GM18951 (cell line): ENCODE measurements around the gene COX6B1.
A peak's percentile ranks its signal among the peaks of the same experiment; 100 is the strongest.
"Not testable (repeated sequence)": the region's sequence is repeated elsewhere in the genome, so short reads cannot be mapped to it uniquely, and the experiment has no call there.

ENCODE experiments used
- POLR2A ChIP-seq: IDR thresholded peaks from 4 replicates; pipeline ENCODE4 v1.6.1; 2011; ENCODE audit warnings: mild to moderate bottlenecking; ENCODE audit not compliant: insufficient read length, insufficient read depth; ENCODE audit errors: extremely low read depth
- in situ Hi-C: fragments of 300-500 bp; cut with MboI; formaldehyde crosslinking; loops from one replicate; pipeline ENCODE4 v1.12.0; 2022; ENCODE audit warnings: low sequenced_read_pairs, mixed read lengths, inconsistent platforms; ENCODE audit not compliant: unreplicated experiment

COX6B1 gene

GRCh38 chr19:35648017-35648961, at the start of gene COX6B1:
TSS of gene COX6B1 (plus strand) at chr19:35648323. CDS start at chr19:35651244, 2,921 bp downstream.
- TF ChIP-seq POLR2A = peak; percentile 92
- in situ Hi-C loops = no loop called here

GRCh38 chr19:35601971-35602370, 46.2 kb upstream of the COX6B1 start:
- TF ChIP-seq POLR2A = no peak
- in situ Hi-C loops = no loop called here

DNA sequence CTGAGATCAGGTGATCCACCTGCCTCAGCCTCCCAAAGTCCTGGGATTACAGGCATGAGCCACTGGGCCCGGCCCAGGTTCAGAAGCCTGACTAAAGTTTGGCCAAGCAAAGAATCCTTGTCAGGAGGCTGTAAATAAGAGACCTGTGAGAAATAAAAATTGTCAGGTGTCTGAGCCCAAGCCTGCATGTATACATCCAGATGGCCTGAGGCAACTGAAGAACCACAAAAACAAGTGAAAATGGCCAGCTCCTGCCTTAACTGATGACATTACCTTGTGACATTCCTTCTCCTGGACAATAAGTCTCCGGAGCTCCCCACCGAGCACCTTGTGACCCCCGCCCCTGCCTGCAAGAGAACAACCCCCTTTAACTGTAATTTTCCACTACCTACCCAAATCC, 43.7 kb upstream of the COX6B1 start:
- in situ Hi-C loops = not testable (repeated sequence)

DNA sequence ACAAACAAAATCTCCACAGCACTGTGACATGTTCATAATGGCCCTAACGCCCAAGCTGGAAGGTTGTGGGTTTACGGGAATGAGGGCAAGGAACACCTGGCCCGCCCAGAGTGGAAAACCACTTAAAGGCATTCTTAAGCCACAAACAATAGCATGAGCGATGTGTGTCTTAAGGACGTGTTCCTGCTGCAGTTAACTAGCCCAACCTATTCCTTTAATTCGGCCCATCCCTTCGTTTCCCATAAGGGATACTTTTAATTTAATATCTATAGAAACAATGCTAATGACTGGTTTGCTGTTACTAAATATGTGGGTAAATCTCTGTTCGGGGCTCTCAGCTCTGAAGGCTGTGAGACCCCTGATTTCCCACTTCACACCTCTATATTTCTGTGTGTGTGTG, 41.0 kb upstream of the COX6B1 start:
- in situ Hi-C loops = not testable (repeated sequence)

DNA sequence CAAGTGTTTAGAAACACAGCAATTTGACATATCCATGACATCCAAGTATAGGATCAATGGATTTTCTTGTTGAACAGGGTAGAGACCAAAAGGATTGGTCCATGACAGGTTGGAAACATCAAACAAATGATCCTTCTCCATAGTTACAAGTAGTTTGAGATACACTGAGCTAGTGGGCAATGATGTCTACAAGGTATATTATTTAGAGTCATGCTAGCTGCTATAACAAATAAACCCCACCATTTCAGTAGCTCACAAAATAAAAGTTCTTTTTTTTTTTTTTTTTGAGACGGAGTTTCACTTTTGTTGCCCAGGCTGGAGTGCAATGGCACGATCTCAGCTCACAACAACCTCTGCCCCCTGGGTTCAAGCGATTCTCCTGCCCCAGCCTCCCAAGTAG, 40.5 kb upstream of the COX6B1 start:
- in situ Hi-C loops = no loop called here
- TF ChIP-seq POLR2A = no peak

DNA sequence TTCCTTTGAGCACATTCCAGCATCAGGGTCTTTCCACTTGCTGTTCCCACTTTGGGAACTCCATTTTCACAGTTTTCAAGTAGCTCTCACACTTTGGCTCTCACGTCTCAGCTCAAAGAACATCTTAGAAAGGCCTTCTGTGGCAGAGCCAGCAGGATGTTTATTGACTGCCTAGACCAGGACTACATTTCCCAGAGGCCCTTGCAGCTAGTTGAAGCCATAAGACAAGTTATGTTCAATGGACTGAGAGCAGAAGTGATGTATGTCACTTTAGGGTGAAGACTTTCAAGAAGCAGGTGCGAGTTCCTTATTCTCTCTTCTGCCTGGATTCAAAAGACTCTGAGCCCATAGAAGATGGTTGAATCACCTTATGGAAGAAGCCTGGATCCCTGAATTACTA, 39.9 kb upstream of the COX6B1 start:
- in situ Hi-C loops = no loop called here
- no peak for TF ChIP-seq POLR2A

DNA sequence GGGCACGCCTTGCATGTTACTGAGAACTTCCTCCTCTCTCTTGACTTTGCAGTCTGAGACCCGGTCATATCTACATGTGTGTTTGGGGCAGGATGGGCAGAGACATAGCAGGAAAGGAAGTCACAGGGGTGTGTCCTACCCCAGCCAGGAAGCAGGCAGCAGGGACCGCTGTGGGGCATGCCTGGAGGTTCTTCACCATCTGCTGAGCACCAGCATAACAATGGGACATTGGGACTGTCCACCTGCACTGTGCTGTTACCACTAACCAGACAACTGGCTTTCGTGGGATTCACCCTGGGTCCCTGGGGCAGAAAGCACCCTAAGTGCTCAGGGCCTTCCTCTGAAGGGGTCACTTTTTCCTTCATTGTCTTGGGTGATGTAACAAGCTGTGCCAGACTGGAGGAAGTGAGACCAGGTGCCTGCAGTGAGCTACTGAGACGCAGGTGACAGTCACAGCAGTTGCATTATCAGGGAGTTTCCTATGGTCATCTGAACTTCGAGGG, 38.2 kb upstream of the COX6B1 start:
- in situ Hi-C loops = no loop called here
- TF ChIP-seq POLR2A = peak; percentile 47

DNA sequence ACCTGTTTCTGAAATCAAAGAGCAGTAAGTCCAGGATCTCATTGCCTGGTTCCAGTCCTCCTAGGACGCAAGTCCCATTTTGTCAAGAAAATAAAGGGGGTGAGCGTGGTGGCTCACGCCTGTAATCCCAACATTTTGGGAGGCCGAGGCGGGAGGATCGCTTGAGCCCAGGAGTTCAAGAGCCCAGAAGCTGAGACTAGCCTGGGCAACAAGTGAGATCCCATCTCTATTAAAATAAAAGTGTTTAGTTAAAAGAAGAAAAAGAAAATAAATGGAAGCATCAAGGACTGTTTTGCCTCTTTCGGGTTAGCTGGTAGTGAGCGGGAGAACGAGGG, 35.9 kb upstream of the COX6B1 start:
- no peak for TF ChIP-seq POLR2A
- in situ Hi-C loops = no loop called here

- TF ChIP-seq POLR2A = peak; percentile 78
- in situ Hi-C loops = no loop called here
Measured at GRCh38 chr19:35612559-35613321, 35.4 kb upstream of the COX6B1 start, which contains the start of gene HAUS5. TSS of gene HAUS5 (plus strand) at chr19:35612735. CDS start at chr19:35612795, 60 bp downstream.

DNA sequence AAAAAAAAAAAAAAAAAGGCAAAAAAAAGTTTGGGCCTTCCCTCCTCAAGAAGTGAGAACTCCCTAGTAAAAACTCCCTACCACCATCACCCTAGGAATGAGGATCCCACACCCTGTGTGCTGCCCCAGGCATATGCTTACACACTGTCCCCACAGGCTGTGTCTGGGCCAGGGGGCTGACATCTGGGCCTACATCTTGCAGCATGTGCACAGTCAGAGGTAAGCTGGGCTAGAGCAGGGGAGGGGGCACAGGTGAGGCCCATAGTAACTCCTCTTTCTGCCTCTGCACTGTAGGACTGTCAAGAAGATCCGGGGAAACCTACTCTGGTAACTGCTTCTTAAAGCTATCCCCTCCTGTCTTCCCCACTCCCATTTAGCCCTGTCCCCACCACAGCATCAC, 34.5 kb upstream of the COX6B1 start:
- TF ChIP-seq POLR2A = no peak
- in situ Hi-C loops = no loop called here

DNA sequence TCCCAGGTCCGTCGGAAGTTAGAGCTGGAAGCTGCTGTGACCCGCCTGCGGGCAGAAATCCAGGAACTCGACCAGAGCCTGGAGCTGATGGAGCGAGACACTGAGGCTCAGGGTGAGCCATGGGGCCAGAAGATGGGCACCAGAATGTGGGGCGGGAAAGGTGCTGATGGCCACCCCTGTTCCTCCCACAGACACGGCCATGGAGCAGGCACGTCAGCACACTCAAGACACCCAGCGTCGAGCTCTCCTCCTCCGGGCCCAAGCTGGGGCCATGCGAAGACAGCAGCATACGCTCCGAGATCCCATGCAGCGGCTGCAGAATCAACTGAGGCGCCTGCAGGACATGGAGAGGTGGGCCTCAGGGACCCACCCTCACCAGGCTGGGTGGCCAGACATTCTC, 33.1 kb upstream of the COX6B1 start:
- in situ Hi-C loops = no loop called here
- no peak for TF ChIP-seq POLR2A

DNA sequence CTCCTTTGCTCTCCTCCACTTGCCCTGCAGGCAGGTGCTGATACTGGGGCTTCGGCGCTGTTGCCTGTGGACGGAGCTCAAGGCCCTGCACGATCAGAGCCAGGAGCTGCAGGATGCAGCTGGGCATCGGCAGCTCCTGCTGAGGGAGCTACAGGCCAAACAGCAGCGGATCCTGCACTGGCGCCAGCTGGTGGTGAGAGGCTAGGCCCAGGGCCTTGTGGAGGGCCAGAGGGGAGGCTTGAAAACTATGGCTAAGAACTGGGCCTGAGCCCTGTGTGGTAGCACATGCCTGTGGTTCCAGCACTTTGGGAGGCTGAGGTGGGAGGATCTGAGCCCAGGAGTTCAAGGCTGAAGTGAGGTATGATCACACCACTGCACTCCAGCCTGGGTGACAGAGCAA, 29.3 kb upstream of the COX6B1 start:
- in situ Hi-C loops = no loop called here
- TF ChIP-seq POLR2A = no peak

DNA sequence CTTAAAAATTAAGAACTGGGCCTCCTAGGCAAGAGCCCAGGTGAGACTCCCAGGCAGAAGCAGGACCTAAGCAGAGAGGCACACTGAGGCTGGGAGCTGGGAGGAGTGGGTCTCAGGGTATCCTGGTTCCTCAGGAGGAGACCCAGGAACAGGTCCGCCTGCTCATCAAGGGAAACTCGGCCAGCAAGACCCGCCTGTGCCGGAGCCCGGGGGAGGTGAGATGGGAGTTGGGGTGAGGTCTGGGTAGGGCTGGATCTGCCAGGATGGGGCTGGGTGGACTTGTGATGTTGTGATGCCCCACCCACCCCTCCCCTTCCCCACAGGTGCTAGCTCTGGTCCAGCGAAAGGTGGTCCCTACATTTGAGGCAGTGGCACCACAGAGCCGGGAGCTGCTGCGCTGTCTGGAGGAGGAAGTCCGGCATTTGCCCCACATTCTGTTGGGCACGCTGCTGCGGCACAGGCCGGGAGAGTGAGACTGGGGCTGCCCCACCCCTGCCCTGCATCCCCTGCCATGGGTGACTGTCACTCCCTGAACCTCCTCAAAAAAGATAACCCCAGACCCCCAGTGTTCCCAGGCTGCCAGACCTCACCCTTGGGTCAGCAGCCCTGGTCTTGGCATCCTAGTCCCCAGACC, 28.7 kb upstream of the COX6B1 start:
- in situ Hi-C loops = no loop called here
- TF ChIP-seq POLR2A = no peak
